C4-2B (cell line): ENCODE measurements around the gene SLC6A6.

Experiments used
- H3K27ac ChIP-seq: fragments of 450-650 bp; 2 replicates; pipeline ENCODE4 v1.5.1; 2017
- ZFX ChIP-seq: fragments of 450-650 bp; IDR thresholded peaks from 2 replicates; pipeline ENCODE4 v1.6.1; 2017
- TF ChIP-seq, protein P1 (sequence below): fragments of 450-650 bp; conservative IDR thresholded peaks from 2 replicates; pipeline ENCODE4 v1.5.1; 2017; ENCODE audit warnings: mild to moderate bottlenecking

Gene SLC6A6

DNA sequence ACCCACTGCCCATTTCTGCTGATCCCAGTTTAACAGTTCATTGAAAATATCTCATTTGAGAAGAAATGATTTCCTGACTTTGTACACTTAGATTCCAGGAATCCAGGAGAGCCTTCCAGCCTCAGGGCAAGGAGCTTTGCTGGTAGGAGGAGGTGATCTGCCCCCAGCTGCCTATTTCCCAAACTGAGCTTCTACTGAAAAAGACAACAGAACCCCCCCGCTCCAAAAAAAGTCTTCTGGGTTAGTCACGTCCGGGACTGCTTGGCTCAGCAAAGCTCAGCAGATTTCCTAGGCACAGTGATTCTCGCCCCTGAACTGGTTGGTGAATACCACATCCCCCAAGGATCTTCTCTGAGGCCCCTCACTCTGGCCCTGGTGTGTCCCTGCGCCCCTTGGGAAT is 13.1 kb downstream of the SLC6A6 start:
- no peak overlapping the region for H3K27ac ChIP-seq
- TF ChIP-seq ZFX: no peak
- TF ChIP-seq, protein P1, sequence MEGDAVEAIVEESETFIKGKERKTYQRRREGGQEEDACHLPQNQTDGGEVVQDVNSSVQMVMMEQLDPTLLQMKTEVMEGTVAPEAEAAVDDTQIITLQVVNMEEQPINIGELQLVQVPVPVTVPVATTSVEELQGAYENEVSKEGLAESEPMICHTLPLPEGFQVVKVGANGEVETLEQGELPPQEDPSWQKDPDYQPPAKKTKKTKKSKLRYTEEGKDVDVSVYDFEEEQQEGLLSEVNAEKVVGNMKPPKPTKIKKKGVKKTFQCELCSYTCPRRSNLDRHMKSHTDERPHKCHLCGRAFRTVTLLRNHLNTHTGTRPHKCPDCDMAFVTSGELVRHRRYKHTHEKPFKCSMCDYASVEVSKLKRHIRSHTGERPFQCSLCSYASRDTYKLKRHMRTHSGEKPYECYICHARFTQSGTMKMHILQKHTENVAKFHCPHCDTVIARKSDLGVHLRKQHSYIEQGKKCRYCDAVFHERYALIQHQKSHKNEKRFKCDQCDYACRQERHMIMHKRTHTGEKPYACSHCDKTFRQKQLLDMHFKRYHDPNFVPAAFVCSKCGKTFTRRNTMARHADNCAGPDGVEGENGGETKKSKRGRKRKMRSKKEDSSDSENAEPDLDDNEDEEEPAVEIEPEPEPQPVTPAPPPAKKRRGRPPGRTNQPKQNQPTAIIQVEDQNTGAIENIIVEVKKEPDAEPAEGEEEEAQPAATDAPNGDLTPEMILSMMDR: no peak

DNA sequence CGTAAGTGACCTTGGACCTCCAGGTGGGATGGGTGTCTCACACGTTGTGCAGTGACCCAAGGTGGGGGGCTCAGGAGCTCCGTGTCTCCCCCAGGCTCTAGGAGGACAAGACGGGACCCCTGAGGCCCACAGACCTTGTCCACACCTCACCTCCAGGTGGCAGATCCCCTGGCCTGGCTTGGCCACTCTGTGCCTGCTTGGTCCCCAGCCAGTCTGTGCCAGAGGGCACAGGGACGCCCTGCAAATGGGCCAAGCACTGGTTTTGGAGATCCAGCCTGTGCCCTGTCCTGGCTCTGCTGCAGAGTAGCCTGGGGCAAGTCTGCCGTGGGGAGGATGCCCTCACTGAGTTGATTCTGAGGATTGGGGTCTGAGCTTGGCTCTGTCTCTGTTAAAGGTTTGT is 14.0 kb downstream of the SLC6A6 start:
- no peak overlapping the region for H3K27ac ChIP-seq
- TF ChIP-seq, protein P1: no peak
- TF ChIP-seq ZFX: no peak

DNA sequence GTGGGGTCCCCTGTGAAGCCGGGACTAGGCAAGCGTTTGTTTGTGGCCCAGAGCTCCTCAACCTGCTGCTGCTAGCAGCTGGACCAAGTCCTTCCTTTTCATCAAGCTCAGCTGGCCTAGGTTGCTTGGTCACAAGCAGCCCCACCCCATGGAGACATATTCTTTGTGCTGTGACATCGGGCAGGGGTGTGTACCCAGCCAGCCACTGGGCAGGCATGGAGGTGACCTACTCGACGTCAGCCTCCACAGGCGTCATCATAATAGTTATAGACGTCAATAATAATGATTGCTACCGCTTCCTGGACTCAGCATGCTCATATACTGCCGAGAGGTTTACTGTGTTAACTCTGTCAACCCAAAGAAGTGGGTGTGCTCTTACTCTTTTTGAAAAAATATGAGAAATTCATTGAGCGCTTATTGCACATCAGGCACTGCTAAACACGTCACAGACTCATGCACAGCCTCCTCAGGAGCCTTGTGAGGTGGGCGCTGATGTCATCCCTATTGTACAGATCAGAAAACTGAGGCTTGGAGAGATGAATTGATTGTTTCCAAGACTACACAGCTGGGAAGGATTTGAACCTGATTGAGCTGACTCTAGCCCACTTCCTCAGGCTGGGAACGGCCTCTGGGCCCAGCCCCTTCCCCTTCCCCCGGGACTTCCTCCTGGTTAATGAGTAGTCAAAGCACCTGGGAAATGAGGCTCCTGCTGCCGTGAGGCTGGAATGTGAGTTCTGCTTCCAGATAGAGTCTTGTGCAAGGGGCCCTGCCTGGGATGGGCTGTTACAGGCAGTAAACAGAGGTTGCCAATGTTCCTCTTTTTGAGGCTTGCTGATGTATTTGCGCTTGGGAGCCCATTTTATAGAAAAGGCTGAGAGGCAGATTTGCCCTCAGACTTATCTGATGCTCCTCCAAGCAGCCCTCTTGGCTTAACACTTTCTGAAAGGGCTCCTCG is 16.2 kb downstream of the SLC6A6 start:
- H3K27ac ChIP-seq: no peak overlapping the region
- TF ChIP-seq, protein P1: no peak
- no peak for TF ChIP-seq ZFX

DNA sequence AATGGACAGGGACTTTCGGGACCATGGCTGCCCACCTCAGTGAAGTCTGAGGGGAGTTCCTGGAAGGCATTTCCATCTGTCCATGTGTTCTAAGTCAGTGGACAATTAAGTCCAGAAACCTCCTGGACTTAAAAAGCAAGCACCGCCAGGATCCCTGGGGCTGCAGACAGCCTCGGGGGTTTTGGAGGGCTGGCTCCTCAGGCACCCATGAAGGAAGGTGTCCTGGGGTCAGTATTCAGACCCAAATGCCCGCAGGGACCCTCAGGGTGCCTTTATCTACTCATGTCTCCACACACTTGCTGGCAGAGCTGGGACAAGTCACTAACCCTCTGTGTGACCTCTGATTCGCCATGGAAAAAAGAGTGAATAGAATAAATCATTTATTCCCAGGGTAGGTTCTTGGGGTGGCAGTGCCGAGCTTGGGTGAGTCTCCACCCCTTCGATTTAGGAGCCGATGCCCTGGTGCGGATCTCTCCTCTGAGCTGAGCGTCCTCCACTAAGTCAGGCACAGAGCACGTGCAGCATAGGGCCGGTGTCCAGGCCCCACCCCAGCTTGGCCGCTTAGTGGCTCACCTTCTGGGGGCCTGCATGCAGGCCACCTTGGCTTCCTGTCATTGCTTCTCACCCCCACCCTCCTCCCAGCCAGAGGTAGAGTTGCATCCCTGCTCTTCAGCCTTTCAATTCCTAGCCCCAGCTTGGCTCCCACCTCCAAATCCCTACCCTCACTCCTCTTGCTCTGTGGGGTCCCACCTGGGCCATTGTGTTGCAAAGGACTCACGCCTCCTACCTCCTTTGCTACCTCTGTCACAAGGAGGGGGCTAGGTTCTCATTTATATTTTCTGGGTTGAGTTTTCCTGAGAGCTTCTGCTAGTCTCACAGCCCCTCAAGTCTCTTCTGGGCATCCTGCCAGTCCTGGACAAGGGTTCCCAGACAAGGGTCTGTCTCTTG is 19.9 kb downstream of the SLC6A6 start:
- no peak overlapping the region for H3K27ac ChIP-seq
- TF ChIP-seq, protein P1: no peak
- TF ChIP-seq ZFX: no peak

DNA sequence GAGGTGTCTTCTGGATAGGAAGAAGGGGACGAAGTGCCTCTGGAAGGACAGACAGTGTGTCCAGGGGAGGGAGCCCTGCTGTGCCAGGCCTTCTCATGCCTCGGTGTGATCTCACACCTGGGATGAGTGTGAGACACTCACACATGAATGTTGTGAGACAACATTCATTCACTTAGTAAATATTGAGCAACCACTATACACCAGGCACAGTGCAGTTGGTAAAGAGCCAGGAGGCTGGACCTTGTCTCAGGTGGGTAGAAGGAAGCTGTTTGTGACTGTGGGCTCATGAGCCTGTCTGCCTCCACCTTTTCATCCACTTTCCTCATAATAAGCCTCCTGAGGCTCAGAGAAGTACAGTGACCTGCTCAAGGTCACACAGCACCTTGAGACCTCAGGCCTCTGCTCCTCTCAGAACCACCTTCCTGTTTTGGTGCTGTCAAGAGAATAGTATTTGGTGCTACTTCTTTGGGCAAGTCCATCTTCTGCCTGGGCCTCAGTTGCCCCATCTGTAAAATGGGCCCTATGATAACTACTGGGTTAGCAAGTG is 20.9 kb downstream of the SLC6A6 start:
- no peak overlapping the region for H3K27ac ChIP-seq
- TF ChIP-seq, protein P1: no peak
- no peak for TF ChIP-seq ZFX

DNA sequence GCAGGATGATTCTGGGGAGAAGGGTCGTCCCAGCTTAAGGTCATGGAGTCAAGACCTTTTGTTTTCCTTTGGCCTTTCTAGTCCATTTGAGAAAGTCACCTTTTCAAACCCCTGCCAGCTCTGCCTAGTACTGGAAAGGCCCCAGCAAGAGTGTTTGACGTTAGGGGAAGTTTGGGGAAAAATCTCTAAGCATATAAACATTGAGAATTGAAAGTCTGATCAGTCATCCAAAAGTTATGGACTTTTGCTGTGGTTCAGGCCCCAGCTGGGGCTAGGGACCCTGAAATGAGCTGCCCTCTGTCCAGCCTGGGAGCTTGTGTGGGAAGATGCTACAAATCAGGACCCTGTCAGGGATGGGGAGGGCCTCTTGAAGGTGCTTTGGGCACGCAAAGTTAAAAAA is 21.6 kb downstream of the SLC6A6 start:
- TF ChIP-seq, protein P1: no peak
- TF ChIP-seq ZFX: no peak
- H3K27ac ChIP-seq: no peak overlapping the region
